ENCODE measurements around the gene RHD.
"Not testable (repeated sequence)": the region's sequence is repeated elsewhere in the genome, so short reads cannot be mapped to it uniquely, and the experiment has no call there.

Gene RHD

GRCh38 chr1:25356441-25356840 is 84.1 kb downstream of the RHD start:
- DNase-seq (ENCODE audit: low read depth) = no peak

GRCh38 chr1:25356848-25357247 is 84.5 kb downstream of the RHD start:
- DNase-seq (ENCODE audit: low read depth) = no peak

- no peak for DNase-seq (ENCODE audit: low read depth)
Measured at GRCh38 chr1:25360596-25361581, 88.6 kb downstream of the RHD start.

- no peak for DNase-seq (ENCODE audit: low read depth)
Measured at GRCh38 chr1:25361901-25362300, 89.6 kb downstream of the RHD start.

GRCh38 chr1:25362634-25363559 is 90.6 kb downstream of the RHD start:
- not testable (repeated sequence) for DNase-seq (ENCODE audit: low read depth)

- DNase-seq (ENCODE audit: low read depth) = no peak
Measured at GRCh38 chr1:25369241-25369640, 96.9 kb downstream of the RHD start.

- not testable (repeated sequence) for DNase-seq (ENCODE audit: low read depth)
Measured at GRCh38 chr1:25369691-25370271, 97.5 kb downstream of the RHD start.

GRCh38 chr1:25371757-25372156 is 99.4 kb downstream of the RHD start:
- DNase-seq (ENCODE audit: low read depth) = not testable (repeated sequence)

GRCh38 chr1:25378367-25378766 is 106.1 kb downstream of the RHD start:
- not testable (repeated sequence) for DNase-seq (ENCODE audit: low read depth)
